NCI-H2227 (cell line): ENCODE measurements around the gene CRISPLD2.
"Not testable (repeated sequence)": the region's sequence is repeated elsewhere in the genome, so short reads cannot be mapped to it uniquely, and the experiment has no call there.

Experiments
- DNase-seq: peaks from one replicate; lab custom pipeline; 2025; ENCODE audit not compliant: unreplicated experiment; lab: John Stamatoyannopoulos, UW

The CRISPLD2 gene

DNA sequence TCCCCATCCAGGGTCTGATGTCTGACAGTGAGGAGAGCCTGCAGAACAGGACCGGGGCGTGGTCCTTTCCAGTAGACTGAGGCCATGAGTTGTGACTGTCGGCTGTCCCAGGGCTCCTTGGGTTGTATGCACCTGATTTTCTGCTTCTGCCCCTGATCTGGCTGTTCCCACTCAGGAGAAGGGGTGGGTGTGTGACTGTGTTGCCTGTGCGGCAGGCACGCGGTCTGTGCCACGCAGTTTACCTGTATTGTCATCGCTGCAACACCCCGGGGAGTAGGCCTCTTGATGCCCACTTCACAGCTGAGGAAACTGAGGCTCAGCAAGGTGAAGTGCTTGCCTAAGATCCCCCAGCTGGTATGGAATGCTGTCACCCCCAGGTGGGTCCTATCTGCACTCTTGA, 1.4 kb downstream of the CRISPLD2 start:
- no peak for DNase-seq

DNA sequence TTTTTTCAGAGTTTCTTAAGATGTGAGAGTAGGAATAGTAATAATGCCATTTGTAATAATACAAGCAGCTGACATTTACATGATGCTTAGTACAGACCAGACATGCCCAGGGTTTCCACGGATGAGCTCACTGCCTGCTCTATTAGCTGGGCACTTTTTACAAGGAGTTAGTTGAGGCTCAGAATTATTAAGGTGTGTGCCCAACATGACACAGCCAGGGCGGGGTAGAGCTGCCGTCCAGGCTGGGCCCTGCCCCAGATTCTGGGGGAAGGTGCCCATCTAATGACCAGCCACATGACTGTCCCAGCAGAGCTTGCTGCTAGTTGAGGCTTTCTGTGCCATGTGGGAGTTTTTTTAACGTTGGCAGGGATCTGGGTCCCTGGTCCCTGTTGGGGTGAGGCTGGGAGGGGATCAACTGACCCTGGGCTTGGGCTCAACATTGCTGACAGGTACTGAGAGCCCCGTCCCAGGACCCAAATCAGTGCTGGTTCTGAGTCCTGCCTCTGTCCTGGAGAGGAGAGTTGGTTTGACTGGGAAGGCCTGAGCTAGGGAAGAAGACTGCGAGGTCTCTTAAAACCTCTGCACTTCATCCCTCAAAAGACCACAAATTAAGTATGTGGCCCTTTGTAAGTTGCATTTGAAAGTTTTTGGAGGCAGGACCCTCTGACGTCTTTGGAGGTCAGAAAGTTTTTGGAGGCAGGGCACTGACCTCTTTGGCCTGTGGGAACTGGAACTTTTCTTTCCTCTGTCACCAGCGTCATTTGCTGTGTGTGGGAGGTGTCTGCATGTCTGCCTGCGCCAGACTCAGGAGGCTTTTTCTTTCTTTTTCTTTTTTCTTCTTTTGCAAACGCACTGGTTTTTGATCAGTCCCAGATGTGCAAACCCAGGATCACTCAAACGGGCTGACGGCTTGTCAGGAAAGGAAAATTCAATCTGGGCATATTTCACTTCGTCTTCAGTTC, 2.2 kb downstream of the CRISPLD2 start:
- no peak for DNase-seq

DNA sequence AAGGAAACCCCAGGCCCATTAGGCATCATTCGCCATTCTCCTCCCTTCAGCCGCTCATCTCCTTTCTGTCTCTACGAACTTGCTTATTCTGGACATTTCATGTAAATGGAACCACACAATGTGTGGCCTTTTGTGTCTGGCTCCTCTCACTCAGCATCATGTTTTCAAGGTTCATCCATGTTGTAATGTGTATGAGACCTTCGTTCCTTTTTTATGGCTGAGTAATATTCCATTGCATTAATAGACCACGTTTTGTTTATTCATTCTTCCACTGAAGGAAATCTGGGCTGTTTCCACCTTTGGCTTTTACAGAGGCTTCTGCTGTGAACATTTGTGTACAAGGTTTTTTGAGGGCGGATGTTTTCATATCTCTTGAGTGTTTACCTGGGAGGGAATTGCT, 3.2 kb downstream of the CRISPLD2 start:
- DNase-seq: no peak

DNA sequence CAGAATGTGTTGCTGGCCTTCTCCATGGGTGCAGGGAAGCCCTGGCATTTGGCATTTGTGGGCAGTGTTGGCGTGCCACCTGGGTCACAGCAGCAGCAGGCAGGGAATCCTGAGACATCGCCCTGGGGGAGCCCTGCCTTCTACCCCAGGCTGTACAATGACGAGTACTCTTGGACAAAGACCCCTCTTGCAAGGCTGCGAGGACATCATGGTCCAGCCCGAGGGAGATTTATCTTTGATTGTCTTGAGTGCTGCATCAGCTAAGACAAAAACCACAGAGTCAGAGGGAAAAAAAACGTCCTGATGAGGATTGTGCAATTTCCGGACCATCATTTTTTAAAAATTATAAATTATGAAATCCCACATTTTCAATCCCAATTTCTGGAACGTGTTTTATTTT, 3.7 kb downstream of the CRISPLD2 start:
- no peak for DNase-seq

DNA sequence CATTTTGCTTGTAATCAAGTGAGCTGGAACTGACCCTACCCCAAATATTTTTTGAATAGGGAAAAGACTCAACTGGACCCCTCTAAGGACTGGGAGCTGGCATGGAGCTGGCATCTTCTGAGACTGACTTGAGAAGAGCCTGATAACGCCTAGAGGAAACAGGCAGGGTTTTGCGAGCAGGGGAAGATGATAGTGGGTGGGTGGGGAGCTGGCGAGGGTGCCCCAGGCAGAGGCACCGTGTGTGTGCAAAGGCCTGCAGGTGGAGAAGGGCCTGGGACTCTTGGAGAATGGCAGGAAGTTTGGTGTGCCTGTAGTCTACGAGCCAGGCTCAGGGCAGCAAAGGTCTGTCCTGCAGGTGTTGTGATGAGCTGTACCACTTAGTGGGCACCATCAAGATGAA, 4.1 kb downstream of the CRISPLD2 start:
- no peak for DNase-seq

DNA sequence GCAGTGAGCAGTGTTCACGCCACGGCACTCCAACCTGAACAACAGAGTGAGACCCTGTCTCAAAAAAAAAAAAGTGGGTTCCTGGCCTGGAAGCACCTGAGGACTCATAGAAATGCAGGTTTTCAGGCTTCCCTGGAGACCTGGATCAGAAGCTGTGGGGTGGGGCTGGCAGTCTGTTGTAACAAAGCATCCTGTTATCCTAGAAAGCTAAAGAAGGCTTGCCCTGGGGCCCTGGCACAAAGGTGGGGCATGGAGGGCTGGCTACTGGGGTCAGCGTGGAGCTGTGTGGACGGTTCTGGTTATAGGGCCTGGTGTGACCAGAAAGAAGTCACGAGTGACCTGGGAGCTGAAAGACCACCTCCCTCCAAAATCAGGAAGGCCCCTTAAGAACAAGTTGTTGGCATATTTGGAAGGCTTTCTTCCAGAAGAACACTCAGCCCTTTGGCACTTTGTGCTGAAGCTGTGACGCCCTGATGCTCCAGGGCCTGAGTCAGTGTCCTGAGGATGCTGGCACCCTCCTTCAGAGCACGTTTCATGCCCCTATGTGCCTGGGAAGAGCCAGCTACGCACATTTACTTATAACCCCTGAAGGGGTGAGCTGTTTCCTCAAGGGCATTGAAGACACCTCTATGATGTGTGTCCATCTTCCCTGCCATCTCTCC, 6.2 kb downstream of the CRISPLD2 start:
- DNase-seq: no peak

DNA sequence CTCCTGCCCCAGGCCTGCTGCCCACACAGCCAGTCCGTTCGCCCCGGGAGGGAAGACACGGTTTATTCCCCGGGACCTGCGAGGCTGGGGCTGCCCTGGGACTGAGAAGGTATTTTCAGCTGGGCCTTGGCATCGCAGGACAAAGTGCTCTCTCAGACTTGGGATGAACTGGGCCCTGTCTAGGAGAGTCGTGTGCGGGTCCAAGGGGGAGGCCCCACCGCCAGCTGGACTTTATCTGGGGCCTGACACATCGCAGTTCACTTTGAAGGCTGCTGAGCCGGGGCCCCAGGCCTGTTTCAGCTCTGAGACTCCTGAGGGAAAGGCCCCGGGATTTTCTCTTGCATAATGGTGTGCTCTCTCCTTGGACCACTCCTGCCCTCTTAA, 6.8 kb downstream of the CRISPLD2 start:
- no peak for DNase-seq

DNA sequence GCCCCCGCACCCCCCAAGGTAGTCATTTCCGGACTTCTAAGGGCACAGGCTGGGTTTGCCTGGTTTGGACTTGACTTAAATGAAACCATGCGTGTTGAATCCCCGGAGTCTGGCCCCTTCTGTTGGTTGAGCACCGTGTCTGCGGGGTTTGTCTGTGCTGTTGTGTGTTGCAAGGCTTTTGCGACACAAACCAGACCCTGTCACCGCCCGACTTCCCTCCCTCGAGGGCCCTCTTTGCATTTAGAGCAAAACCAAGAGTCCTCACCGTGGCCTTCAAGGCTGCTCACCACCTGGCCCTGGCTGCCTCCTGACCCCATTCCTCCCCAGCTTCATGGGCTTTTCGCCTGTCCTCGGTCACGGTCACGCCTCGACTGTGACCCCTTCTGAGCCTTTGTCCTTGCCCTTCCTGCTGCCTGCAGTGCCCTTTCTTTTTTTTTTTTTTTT, 7.4 kb downstream of the CRISPLD2 start:
- no peak for DNase-seq

DNA sequence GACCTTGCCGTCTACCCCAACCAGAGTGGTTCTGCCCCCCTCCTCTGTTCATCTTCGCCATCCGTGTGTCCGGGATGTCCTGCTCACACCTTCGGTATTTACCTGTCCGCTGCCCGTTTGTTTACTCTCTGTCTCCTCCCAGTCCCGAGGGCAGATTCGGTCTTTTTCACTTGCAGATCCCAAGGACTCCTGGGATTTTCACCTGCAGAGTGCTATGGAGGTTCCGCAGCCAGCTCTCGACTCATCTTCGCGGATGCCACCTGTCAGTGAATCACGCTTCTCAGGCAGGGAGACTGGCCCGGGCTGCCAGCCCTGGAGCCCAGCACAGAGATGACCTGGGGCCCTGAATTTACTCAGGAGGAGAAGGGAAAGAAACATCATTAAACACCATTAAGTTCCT, 8.1 kb downstream of the CRISPLD2 start:
- DNase-seq: no peak

DNA sequence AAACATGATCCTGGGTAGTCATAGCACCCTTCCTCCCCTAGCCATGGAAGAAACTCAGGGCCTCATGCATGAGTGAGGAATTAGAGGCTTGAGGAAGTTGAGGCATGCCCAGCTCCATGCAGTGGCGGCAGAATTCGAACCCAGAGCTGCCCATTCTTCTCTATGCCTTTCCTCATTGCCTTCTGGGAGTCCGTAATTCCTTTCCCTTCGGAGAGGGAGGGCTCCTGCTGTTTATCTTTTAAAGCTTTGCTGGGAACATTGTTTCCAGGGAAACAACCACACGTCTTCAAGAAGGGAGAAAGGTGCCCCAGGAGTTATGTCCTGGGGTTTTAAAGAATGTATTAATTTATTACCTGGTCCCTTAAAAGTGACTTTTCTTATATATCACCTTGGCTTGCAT, 8.5 kb downstream of the CRISPLD2 start:
- DNase-seq: no peak

DNA sequence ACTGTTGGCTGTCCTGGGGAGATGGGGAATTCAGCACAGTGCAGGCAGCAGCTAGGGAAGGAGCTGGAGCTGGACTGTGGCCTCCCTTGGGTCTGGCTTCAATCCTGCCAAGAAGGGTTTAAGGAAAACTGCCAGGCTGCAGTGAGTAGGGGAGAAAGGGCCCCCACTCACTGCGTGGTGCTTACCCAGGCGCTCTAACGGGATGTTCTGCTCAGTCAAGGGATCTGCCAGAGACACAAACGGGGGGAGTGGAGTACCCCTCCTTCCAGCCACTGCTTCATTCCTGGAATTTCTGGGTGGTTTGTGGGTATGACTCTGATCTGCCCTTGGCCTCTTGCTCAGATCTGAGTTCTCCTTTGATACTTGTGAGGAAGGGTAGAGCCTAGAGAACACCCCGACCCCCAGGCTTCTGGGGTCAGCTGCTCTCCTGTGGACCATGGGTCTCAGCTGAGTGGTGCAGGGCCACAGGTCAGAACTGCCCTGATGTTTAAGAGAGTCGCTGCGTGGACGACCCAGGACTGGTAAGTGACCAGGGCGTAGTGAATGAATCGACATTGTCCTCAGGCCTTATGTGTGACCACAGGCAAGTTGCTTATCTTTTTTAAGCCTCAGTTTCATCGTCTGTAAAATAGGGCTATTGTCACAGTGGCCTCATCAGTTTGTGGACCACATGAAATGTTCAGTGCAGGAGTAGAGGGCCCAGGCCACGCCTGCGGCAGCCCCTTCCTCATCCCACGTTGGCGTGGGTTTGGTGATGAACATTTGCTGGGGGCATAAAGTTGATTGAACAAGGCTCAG, 9.6 kb downstream of the CRISPLD2 start:
- DNase-seq: no peak

DNA sequence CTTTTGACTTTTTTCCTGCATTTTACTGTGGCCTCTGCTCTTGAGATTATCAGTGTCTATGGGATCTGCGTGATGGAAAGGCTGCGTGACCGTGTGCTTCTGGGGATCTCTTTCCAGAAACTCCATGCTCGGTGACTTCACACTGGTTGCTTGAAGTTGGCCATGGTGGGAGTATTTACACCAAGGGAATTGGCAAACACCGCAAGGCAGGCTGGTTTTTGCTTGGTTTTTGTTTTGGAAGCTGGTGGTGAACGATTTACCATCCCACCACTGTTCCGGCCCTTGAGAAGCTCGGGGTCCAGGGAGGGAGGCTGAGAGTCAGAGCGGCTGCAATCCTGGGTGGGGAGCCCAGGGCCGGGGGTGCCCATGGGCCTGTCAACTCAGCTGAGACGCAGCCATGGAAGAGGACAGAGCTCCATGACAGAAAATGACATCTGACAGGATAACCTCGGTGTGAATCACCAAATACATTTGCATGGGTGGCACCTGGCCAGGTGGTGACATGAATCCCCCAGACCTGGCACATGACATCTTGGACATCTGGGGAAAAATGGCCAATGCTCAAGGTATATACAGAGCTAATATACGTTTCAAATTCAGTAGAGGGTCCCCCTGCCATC, 11.1 kb downstream of the CRISPLD2 start:
- no peak for DNase-seq

DNA sequence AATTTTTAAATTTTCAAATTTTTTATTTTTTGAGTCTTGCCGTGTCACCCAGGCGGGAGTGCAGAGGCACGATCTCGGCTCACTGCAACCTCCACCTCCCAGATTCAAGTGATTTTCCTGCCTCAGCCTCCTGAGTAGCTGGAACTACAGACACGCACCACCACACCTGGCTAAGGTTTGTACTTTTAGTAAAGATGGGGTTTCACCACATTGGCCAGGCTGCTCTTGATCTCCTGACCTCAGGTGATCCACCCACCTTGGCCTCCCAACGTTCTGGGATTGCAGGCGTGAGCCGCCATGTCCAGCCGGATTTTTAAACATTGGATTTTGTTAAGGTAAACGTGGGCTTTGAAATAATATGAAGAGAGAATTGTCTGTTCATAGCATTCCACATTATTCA, 11.9 kb downstream of the CRISPLD2 start:
- DNase-seq: not testable (repeated sequence)

DNA sequence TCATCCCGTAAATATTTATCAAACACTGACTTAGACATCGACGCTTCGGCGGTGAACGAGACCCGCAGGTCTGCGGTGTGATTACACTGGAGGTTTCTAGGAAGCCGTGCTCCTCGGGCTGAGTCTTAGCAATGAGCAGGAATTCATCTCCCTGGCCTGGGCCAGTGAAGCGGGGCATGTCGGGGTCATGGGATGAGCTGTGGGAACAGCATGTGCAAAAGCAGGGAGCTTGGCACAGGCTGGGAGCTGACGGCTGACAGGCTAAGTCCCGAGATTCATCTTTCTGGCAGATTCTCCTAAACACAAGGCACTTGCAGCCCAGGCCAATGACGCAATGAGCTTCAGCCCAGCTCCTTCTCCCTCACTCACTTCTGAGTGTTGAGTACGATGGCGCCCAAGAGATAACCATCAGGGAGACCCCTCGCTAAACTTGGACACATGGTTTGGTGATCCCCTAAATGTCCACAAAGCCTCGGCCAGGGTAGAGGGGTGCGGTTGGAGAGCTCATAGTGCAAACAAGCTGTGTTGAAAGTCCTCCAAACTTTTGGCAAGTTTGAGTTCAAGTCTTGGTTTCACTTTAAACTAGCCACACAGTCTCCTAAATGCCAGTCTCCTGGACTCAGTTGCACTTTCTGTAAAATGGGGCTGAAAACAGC, 12.8 kb downstream of the CRISPLD2 start:
- no peak for DNase-seq

DNA sequence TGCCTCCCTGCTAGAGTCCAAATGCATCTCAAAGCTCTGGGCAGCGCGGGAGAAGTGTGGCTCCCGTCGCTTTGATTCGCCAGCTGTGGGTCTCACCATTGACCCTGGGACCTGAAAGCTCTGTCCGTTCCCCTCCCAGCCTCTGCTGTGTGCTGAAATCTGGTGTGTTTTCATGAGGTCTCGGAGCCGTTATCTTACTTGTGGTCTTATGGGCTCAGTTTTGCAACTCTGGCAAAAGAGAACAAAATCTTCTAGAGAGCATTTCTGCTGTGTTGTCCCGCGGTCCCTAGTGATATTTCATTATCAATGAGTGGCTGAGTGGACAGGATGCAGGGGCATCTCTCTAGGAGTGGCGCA, 13.3 kb downstream of the CRISPLD2 start:
- no peak for DNase-seq

DNA sequence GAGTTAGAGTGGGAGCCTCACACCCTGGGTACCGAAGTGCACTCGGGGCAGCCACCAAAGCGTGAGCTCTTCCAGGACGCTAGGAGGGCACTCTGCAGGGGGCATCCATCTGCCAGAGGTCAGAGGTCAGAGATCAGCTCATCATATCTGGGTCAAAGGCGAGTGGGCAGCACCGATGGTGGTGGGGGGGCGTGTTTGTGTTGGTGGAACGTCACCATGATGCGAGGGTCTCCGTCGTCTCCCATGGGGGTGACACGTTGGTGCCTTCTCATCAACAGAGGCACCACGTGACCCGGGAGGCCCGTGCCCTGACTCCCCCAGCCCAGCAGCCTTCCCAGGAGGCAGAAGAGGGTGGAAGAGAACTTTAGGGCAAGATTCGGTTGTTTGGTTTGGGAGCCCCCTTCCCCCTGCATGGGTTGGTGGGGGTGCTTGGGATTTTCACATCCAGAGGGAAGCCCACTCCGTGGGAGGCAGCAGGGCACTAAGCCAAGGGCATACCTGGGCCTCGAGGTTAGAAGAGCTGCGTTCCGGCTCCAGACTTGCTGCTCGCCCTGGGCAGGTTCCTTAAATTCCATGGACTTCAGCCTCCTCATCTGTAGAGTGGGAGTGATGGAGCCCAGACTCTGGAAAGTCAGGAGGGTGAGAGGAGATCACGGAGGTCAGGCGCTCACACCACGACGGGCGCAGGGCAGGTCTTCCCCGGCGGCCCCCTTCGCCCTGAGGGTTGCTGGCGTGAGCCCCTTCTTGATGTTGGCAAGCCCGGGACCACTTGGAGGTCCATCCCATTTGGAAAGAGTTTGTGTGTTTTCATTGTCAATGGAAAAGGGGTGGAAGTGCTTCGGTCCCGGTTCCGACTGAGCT, 14.0 kb downstream of the CRISPLD2 start:
- no peak for DNase-seq

DNA sequence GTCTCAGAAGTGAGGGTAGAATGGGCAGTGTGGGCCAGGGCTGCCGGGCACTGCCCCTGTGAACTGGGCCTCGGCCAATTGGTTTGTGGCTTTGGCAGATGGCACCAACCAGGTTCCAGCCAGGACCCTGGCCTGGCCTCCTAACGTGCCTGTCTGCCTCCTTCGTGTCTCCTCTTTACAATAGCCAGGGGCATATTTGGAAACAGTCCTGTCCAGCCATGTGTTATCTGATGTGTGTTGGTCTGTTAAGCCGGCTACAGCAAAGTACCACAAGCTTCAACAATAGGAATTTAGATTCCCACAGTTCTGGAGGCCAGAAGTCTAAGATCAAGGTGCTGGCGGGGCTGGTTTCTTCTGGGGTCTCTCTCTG, 14.6 kb downstream of the CRISPLD2 start:
- no peak for DNase-seq

DNA sequence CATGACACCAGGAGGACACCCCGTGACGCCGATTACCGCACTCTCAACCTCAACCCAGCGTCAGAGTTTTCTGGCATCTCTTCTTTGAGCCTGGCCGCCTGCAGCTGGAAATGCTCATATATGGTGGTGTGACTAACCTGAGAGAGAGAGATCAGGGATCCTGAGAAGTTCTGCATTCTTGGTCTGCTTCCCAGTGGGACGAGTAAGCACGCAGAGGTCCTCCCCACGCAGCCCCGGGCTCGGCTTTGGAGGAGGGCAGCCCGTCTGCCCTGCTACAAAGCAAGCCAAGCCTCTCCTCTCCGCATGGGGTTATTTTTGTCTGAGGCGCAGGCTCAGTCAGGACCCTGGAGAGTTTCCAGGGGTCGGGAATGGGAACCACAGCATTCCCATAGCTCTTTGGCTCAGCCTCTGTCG, 16.5 kb downstream of the CRISPLD2 start:
- no peak for DNase-seq

DNA sequence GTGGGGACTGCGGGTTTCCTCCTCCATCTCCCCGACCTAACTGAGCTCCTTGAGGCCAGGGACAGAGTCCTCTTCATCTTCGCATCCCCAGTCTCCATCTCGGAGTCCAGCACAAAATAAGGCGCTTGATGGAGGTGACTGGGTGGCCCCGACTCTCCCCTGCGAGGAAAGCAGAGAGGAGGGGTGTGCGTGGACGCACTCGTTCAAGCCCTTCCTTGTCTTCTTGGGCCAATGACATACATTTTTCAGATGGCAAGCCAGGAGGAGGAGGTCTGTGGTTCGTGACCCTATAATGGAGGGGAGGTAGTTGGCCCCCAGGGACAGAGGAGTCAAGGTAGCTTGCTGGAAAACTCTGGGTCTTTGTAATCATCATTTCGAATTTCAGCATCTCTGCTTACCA, 17.2 kb downstream of the CRISPLD2 start:
- DNase-seq: no peak
